Dendritic cell treated with granulocyte-macrophage colony-stimulating factor and Interleukin-4, amounts not matched to agents 40 ng/mL and 50 ng/mL, for 4 days (primary cell): ENCODE results near the gene SPRED3.
"Not testable (repeated sequence)": the region's sequence is repeated elsewhere in the genome, so short reads cannot be mapped to it uniquely, and the experiment has no call there.

Source experiments
- H3K27ac Mint-ChIP-seq: one replicate; pipeline ENCODE4 v1.8.0; 2022; ENCODE audit warnings: mild to moderate bottlenecking, mixed read lengths
- H3K27me3 Mint-ChIP-seq: one replicate; pipeline ENCODE4 v1.8.0; 2022; ENCODE audit warnings: mild to moderate bottlenecking, mixed read lengths
- H3K36me3 Mint-ChIP-seq: one replicate; pipeline ENCODE4 v1.8.0; 2022; ENCODE audit warnings: low read depth, mixed read lengths
- H3K4me1 Mint-ChIP-seq: one replicate; pipeline ENCODE4 v1.8.0; 2022; ENCODE audit warnings: low read depth, mixed read lengths
- H3K4me3 Mint-ChIP-seq: one replicate; pipeline ENCODE4 v1.8.0; 2022; ENCODE audit warnings: mild to moderate bottlenecking, moderate library complexity, mixed read lengths
- H3K9me3 Mint-ChIP-seq: one replicate; pipeline ENCODE4 v1.8.0; 2022; ENCODE audit warnings: mixed read lengths
- intact Hi-C: fragments of 100-400 bp; cut with micrococcal nuclease; formaldehyde crosslinking; loops from one replicate; pipeline ENCODE4 v1.15.0; 2022

SPRED3 gene

GRCh38 chr19:38425810-38426466, 37.4 kb downstream of the SPRED3 start, which contains the start of gene RASGRP4:
Gene RASGRP4, minus strand, starts transcription at chr19:38426219. Its CDS starts 128 bp downstream, at chr19:38426091.
- intact Hi-C loops = no loop called here
- Mint-ChIP-seq H3K36me3 (peaks cover 34% of the 10 kb centered on the region), H3K4me1 (peaks cover 48% of the 10 kb centered on the region), H3K27ac (peak within 1 kb of the TSS; percentile 92), H3K27me3 (peaks cover 4% of the 10 kb centered on the region), H3K9me3 (no peaks in the 10 kb centered on the region), H3K4me3 (peak within 1 kb of the TSS; percentile 91)

DNA sequence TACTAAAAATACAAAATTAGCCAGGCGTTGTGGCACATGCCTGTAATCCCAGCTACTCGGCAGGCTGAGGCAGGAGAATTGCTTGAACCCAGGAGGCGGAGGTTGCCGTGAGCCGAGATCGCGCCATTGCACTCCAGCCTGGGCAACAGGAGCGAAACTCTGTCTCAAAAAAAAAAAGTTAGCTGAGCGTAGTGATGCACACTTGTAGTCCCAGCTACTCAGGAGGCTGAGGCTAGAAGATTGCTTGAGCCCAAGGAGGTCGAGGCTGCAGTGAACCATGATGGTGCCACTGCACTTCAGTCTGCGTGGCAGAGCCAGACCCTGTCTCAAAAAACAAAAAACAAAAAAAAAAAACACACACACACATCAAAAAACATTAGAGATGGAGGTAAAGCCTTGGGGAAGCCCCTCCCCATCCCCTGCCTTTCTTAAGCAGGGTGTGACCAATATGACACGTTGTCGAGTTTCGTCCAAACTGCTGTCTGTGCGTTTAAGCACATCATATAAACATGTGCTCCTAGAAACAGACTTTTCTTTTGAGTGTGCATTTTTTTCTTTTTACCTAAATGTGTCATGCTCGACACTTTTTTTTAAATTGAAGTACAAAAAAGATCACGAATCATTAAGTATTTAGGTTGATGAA, 38.7 kb downstream of the SPRED3 start:
- H3K27me3 Mint-ChIP-seq, intact Hi-C loops, H3K4me3 Mint-ChIP-seq, H3K9me3 Mint-ChIP-seq: not testable (repeated sequence)
- peaks cover 21% of the 10 kb centered on the region for H3K36me3 Mint-ChIP-seq
- peak overlapping the region; percentile 92 for H3K27ac Mint-ChIP-seq
- peaks cover 44% of the 10 kb centered on the region for H3K4me1 Mint-ChIP-seq

DNA sequence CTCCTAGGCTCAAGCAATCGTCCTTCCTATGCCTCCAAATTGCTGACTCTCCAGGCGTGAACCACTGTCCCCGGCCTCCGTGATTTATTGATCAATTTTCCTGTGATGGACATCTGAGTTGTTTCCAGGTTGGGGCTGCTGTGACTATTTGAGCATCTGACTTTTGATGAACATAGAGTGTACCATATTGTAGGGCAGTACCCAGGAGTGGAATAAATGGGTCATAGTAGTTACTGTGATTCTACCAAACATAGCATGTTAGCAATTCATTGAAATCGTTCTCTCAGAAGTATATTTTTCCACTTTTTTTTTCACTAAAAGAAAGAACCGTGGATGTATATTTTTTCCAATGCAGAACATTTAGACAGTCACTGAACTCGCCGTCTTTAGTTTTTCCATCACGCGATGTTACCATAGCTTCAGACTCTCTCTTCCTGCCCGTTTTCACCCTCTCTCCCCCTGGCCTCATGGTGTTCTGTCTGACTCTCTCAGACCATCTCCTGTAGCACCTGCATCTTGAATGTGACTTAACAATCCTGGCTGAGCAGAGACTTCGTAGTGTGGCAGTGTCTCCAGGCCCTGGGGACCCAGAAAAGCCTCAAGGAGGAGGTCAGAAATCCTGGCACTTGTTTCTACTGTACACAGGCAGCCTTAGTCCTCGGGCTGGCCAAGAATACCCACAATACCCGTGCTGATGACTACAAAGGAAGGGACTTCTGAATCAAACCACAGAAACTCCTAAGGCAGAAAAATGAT, 40.7 kb downstream of the SPRED3 start:
- no peak overlapping the region for H3K4me3 Mint-ChIP-seq

GRCh38 chr19:38429811-38430156, 41.3 kb downstream of the SPRED3 start:
- H3K4me1 Mint-ChIP-seq = peaks cover 42% of the 10 kb centered on the region
- peaks cover 19% of the 10 kb centered on the region for H3K36me3 Mint-ChIP-seq
- peaks cover 17% of the 10 kb centered on the region for H3K27me3 Mint-ChIP-seq
- intact Hi-C loops = no loop called here
- H3K27ac Mint-ChIP-seq = no peak overlapping the region
- H3K9me3 Mint-ChIP-seq = no peaks in the 10 kb centered on the region
- H3K4me3 Mint-ChIP-seq = no peak overlapping the region

More for the DNA sequence above, 40.7 kb downstream of the SPRED3 start:
- peak overlapping the region; percentile 33 for H3K27ac Mint-ChIP-seq
- no peaks in the 10 kb centered on the region for H3K9me3 Mint-ChIP-seq
- intact Hi-C loops = no loop called here
- H3K36me3 Mint-ChIP-seq = peaks cover 15% of the 10 kb centered on the region
- H3K27me3 Mint-ChIP-seq = peaks cover 11% of the 10 kb centered on the region
- peaks cover 41% of the 10 kb centered on the region for H3K4me1 Mint-ChIP-seq

- H3K27ac Mint-ChIP-seq = no peak overlapping the region
- H3K4me1 Mint-ChIP-seq = peaks cover 43% of the 10 kb centered on the region
- H3K9me3 Mint-ChIP-seq = no peaks in the 10 kb centered on the region
- peaks cover 22% of the 10 kb centered on the region for H3K27me3 Mint-ChIP-seq
- H3K36me3 Mint-ChIP-seq = peaks cover 9% of the 10 kb centered on the region
- intact Hi-C loops = no loop called here
- no peak overlapping the region for H3K4me3 Mint-ChIP-seq
Measured at GRCh38 chr19:38430931-38431330, 42.4 kb downstream of the SPRED3 start.

DNA sequence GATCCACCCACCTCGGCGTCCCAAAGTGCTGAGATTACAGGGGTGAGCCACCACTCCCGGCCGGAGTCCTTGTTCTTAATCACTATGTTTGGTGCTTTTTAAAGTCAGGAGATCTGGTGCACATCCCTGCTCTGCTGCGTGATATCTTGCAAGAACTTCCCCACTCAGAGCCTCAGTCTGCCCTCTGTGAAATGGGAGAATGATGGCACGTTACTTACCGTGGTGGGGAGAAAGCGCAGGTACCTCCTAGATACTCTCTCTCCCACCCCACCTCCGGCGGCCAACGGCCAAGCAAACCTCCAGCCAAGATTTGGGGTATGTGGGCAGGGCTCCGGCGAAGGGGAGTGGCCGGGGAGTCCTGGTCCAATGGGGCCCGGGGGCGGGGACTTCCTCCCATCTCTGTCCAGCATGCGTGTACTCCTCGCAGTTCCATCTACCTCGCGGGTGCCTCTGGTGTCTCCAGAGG, 44.8 kb downstream of the SPRED3 start, which contains the start of gene RYR1:
Gene RYR1 (plus strand): TSS at position 424 of the 466 bp plus-strand sequence. CDS start 139 bp downstream, outside the sequence.
- intact Hi-C loops = no loop called here
- Mint-ChIP-seq H3K9me3 (no peaks in the 10 kb centered on the region), H3K4me3 (peak within 1 kb of the TSS; percentile 68), H3K27me3 (peaks cover 25% of the 10 kb centered on the region), H3K27ac (peak within 1 kb of the TSS; percentile 22), H3K36me3 (peaks cover 6% of the 10 kb centered on the region), H3K4me1 (peaks cover 27% of the 10 kb centered on the region)

DNA sequence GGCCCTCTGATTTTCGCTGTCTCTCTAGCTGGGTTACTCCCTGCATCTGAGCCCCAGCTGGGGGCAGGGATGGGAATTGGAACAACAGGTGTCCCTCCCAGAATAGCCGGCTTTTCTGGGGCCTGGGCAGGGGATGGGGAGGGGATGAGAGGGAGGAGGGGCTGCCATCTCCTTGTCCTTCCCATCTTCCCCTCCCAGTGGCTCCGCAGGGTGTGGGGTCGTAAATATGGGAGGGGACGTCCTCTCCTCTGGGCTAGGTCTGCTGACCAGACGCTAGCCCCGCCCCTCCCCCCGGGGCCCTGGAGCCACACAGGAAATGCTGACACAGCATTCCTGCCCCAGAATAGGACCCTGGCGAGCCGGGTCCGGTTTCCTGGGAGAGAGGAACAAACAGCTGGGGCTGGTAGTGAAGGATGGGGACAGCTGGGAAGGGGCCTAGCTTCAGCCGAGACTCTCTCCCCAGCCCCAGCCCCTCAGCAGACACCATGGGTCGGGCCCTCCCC, 46.1 kb downstream of the SPRED3 start:
- Mint-ChIP-seq H3K9me3 (no peaks in the 10 kb centered on the region), H3K27ac (no peak overlapping the region), H3K36me3 (peaks cover 6% of the 10 kb centered on the region), H3K4me1 (peaks cover 27% of the 10 kb centered on the region), H3K27me3 (peaks cover 25% of the 10 kb centered on the region), H3K4me3 (peak overlapping the region; percentile 68)
- intact Hi-C loops = no loop called here

DNA sequence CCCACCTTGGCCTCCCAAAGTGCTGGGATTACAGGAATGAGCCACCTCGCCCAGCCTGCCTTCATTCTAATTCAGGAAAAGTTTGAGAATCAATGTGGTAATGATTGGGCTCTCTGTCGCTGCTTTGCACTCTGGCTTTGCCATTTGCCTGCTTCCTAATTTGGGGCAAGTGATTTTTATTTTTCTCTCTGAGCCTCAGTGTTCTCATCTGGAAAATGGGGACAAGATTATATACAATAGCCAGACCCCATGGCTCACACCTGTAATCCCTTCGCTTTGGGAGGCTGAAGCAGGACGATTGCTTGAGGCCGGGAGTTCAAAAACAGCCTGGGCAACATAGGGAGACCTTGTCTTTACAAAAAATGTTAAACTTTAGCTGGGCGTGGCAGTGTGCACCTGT, 48.8 kb downstream of the SPRED3 start:
- peaks cover 27% of the 10 kb centered on the region for H3K27me3 Mint-ChIP-seq
- H3K36me3 Mint-ChIP-seq = peaks cover 6% of the 10 kb centered on the region
- H3K4me3 Mint-ChIP-seq = no peak overlapping the region

DNA sequence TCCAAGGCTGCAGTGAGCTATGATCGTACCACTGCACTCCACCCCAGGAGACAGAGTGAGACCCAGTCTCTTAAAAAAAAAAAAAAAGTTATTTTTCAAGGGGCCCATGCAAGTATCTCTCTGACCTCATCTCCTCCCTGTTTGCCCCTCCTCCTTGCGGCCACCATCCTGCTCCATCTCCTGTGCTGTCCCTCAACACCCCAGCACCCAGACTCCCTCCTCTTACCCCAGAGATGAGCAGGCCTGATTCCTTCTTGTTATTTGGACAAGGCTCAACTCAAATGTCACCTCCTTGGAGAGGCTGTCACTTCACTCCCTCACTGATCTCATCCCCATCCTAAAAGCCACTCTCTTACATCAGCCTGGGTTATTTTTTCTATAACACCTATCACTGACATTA, 49.4 kb downstream of the SPRED3 start:
- no peaks in the 10 kb centered on the region for H3K9me3 Mint-ChIP-seq
- H3K36me3 Mint-ChIP-seq = peaks cover 6% of the 10 kb centered on the region
- peaks cover 27% of the 10 kb centered on the region for H3K27me3 Mint-ChIP-seq
- intact Hi-C loops = no loop called here
- H3K4me1 Mint-ChIP-seq = peaks cover 34% of the 10 kb centered on the region
- no peak overlapping the region for H3K27ac Mint-ChIP-seq
- H3K4me3 Mint-ChIP-seq = no peak overlapping the region

More for the DNA sequence above, 48.8 kb downstream of the SPRED3 start:
- H3K9me3 Mint-ChIP-seq = no peaks in the 10 kb centered on the region
- intact Hi-C loops = no loop called here
- H3K27ac Mint-ChIP-seq = no peak overlapping the region
- peaks cover 34% of the 10 kb centered on the region for H3K4me1 Mint-ChIP-seq

- Mint-ChIP-seq H3K27ac (peak overlapping the region; percentile 55), H3K36me3 (peaks cover 18% of the 10 kb centered on the region)
- intact Hi-C loops = loop anchor here (5.0 kb wide), 1 partner anchor 38 kb away; the partner anchor contains the start of gene FAM98C
Measured at GRCh38 chr19:38440592-38440991, 52.1 kb downstream of the SPRED3 start.

GRCh38 chr19:38441657-38442348, 53.3 kb downstream of the SPRED3 start:
- intact Hi-C loops = loop anchor here (5.0 kb wide), 1 partner anchor 40 kb away; the partner anchor contains the start of gene FAM98C
- Mint-ChIP-seq H3K4me3 (no peak overlapping the region), H3K27ac (peak overlapping the region; percentile 12), H3K27me3 (peaks cover 18% of the 10 kb centered on the region), H3K36me3 (peaks cover 25% of the 10 kb centered on the region), H3K4me1 (peaks cover 8% of the 10 kb centered on the region), H3K9me3 (no peaks in the 10 kb centered on the region)

More at GRCh38 chr19:38440592-38440991, 52.1 kb downstream of the SPRED3 start:
- Mint-ChIP-seq H3K9me3 (no peaks in the 10 kb centered on the region), H3K4me1 (peaks cover 12% of the 10 kb centered on the region), H3K27me3 (peaks cover 18% of the 10 kb centered on the region), H3K4me3 (no peak overlapping the region)

DNA sequence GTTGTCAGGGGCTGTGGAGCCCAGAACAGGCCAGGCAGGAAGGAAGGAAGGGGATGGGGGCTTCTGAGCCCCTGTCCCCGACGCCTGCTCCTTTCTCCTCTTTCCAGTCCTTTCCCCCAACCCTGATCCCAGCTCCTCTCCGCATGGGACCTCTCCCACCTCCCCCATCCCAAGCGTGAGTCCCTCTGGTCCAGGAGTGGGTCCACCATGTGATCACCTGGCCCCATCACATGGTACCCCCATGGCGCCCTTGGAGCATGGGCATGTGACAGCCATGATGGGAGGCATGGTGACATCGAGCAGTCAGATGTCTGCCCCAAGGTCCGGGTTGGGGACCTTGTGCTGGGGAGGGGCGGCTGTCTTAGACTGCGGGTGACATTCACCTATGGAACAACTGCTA, 54.2 kb downstream of the SPRED3 start:
- intact Hi-C loops = loop anchor here (5.0 kb wide), 1 partner anchor 40 kb away; the partner anchor contains the start of gene FAM98C
- H3K27me3 Mint-ChIP-seq = peaks cover 18% of the 10 kb centered on the region
- peaks cover 25% of the 10 kb centered on the region for H3K36me3 Mint-ChIP-seq
- H3K27ac Mint-ChIP-seq = no peak overlapping the region
- no peak overlapping the region for H3K4me3 Mint-ChIP-seq
- no peaks in the 10 kb centered on the region for H3K9me3 Mint-ChIP-seq
- H3K4me1 Mint-ChIP-seq = peaks cover 7% of the 10 kb centered on the region

DNA sequence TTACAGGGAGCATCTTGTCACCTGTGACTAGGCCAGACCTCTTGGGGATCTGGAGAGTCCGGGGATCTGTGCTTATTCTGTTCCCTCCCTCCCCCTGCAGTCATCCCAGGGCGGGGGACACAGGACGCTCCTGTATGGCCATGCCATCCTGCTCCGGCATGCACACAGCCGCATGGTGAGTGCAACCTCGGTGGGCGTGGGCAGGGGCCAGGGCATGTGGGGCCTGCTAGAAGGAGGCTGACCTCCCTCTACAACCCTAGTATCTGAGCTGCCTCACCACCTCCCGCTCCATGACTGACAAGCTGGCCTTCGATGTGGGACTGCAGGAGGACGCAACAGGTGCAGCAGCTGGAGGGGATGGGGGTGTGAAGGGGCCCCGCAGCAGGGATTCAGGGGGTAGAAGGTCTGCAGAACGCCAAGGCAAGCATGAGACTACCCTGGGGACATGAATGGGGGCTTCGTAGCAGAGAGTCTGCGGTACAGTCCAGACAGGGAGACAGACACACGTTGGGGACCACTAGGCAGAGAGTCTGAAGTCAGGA, 55.0 kb downstream of the SPRED3 start:
- Mint-ChIP-seq H3K27ac (no peak overlapping the region), H3K4me3 (no peak overlapping the region), H3K27me3 (peaks cover 15% of the 10 kb centered on the region), H3K9me3 (no peaks in the 10 kb centered on the region), H3K4me1 (peaks cover 7% of the 10 kb centered on the region), H3K36me3 (peaks cover 25% of the 10 kb centered on the region)
- intact Hi-C loops = loop anchor here (5.0 kb wide), 1 partner anchor 41 kb away; the partner anchor contains the start of gene FAM98C
